H1 (cell line): ENCODE results near the gene PET100. TPM values are rescaled to one million over a fixed set of nuclear protein-coding genes. Genes with fewer than 3 reads are reported as not detected.

ENCODE experiments used
- CTCF ChIA-PET: fragments of 300-600 bp; sonication (Branson Sonifier 250); formaldehyde crosslinking; loops from one replicate; lab custom pipeline; 2021; ENCODE audit not compliant: partially characterized antibody; lab: Charles Lee
- POLR2A ChIA-PET: fragments of 300-600 bp; sonication (Branson Sonifier 250); formaldehyde crosslinking; loops from one replicate; lab custom pipeline; 2021; ENCODE audit warnings: inconsistent platforms; ENCODE audit not compliant: partially characterized antibody; lab: Charles Lee
- DNase-seq, 2 experiments: peaks; one replicate each; pipeline versions ENCODE4 v3.0.0 to v3.0.0-alpha.2; 2010 to 2022; ENCODE audit warnings: low spot score in 2 of 2, low read depth in 1 of 2, mixed read lengths in 1 of 2
- FAIRE-seq: peaks from 2 replicates; lab custom pipeline; 2011; peaks lifted over from hg19 to GRCh38; lab: Jason Lieb, UNC
- H2AFZ ChIP-seq: 2 replicates; pipeline ENCODE4 v1.8.1; 2012; ENCODE audit warnings: low read length, inconsistent platforms
- H2AK5ac ChIP-seq: 2 replicates; pipeline ENCODE4 v1.6.1; 2013; ENCODE audit warnings: low read depth, low read length
- H2BK120ac ChIP-seq: replicated peaks from 2 replicates; pipeline ENCODE3; 2013; ENCODE audit warnings: low read depth, low read length, inconsistent platforms
- H2BK12ac ChIP-seq: 2 replicates; pipeline ENCODE4 v1.6.1; 2013; ENCODE audit warnings: low read depth, low read length
- H2BK15ac ChIP-seq: 2 replicates; pipeline ENCODE4 v1.6.1; 2013; ENCODE audit warnings: low read length
- H2BK20ac ChIP-seq: 2 replicates; pipeline ENCODE4 v1.6.1; 2013; ENCODE audit warnings: low read length
- H2BK5ac ChIP-seq: 2 replicates; pipeline ENCODE4 v1.6.1; 2013; ENCODE audit warnings: low read depth, low read length
- H3K14ac ChIP-seq: 2 replicates; pipeline ENCODE4 v1.6.1; 2013; ENCODE audit warnings: inconsistent platforms; ENCODE audit not compliant: insufficient read length
- H3K18ac ChIP-seq: 2 replicates; pipeline ENCODE4 v1.6.1; 2013; ENCODE audit warnings: low read length; ENCODE audit errors: extremely low read depth
- H3K23ac ChIP-seq: 2 replicates; pipeline ENCODE4 v1.6.1; 2013; ENCODE audit warnings: inconsistent platforms; ENCODE audit not compliant: insufficient read length
- H3K23me2 ChIP-seq: 2 replicates; pipeline ENCODE4 v1.6.1; 2013; ENCODE audit warnings: low read depth, low read length
- H3K27ac ChIP-seq: 2 replicates; pipeline ENCODE4 v1.6.1; 2011; ENCODE audit warnings: low read depth, low read length, inconsistent platforms
- H3K27me3 ChIP-seq, 4 experiments: replicated peaks in 1 of 4; 1 replicate in 1 of 4; 2 replicates in 3 of 4; pipeline versions ENCODE4 v1.6.1 to v1.8.1; 2011 to 2013; ENCODE audit warnings: low read length in 3 of 4, mild to moderate bottlenecking in 3 of 4, inconsistent platforms in 2 of 4, mixed read lengths in 2 of 4, moderate library complexity in 1 of 4; ENCODE audit not compliant: control insufficient read depth in 3 of 4, insufficient read depth in 3 of 4; ENCODE audit errors: extremely low read depth in 1 of 4
- H3K36me3 ChIP-seq, 4 experiments: 2 replicates each; pipeline versions ENCODE4 v1.6.1 to v1.8.1; 2011 to 2013; ENCODE audit warnings: mild to moderate bottlenecking in 4 of 4, low read length in 3 of 4, moderate library complexity in 2 of 4, control low read depth in 1 of 4, inconsistent platforms in 1 of 4; ENCODE audit not compliant: insufficient read depth in 4 of 4, control insufficient read depth in 2 of 4
- H3K4ac ChIP-seq: replicated peaks from 2 replicates; pipeline ENCODE3; 2013; ENCODE audit warnings: low read length, low read depth, mixed read lengths, inconsistent platforms; ENCODE audit not compliant: insufficient read length
- H3K4me1 ChIP-seq, 4 experiments: replicated peaks in 1 of 4; 1 replicate in 1 of 4; 2 replicates in 3 of 4; pipeline versions ENCODE4 v1.6.1 to v1.8.1; 2011 to 2013; ENCODE audit warnings: low read length in 3 of 4, inconsistent platforms in 2 of 4, mixed read lengths in 1 of 4; ENCODE audit not compliant: insufficient read depth in 4 of 4, control insufficient read depth in 3 of 4
- H3K4me2 ChIP-seq, 2 experiments: 2 replicates each; pipeline versions ENCODE4 v1.6.1 to v1.8.1; 2011 to 2013; ENCODE audit warnings: low read depth in 2 of 2, low read length in 2 of 2, control low read depth in 1 of 2, inconsistent platforms in 1 of 2, mild to moderate bottlenecking in 1 of 2; ENCODE audit not compliant: insufficient read depth in 1 of 2
- H3K4me3 ChIP-seq, 4 experiments: fragments of 200-600, 300-600 bp in 1 of 4; sonication (generic), shearing (Covaris generic), sonication (Bioruptor Twin) in 1 of 4; 2 replicates each; pipeline versions ENCODE4 v1.5.1 to v1.8.1; 2011 to 2016; ENCODE audit warnings: low read length in 4 of 4, low read depth in 3 of 4, control low read depth in 2 of 4, inconsistent platforms in 2 of 4, mild to moderate bottlenecking in 2 of 4, mixed read lengths in 1 of 4, moderate library complexity in 1 of 4; ENCODE audit not compliant: insufficient read depth in 2 of 4; ENCODE audit errors: extremely low read depth in 1 of 4
- H3K56ac ChIP-seq: replicated peaks from 2 replicates; pipeline ENCODE3; 2013; ENCODE audit warnings: low read depth, mild to moderate bottlenecking, mixed read lengths, low read length, inconsistent platforms; ENCODE audit not compliant: insufficient read length
- H3K79me1 ChIP-seq: 2 replicates; pipeline ENCODE4 v1.6.1; 2013; ENCODE audit warnings: low read depth, low read length, control low read depth
- H3K79me2 ChIP-seq, 2 experiments: 2 replicates each; pipeline versions ENCODE4 v1.6.1 to v1.8.1; 2012 to 2013; ENCODE audit warnings: low read length in 2 of 2, mild to moderate bottlenecking in 2 of 2, inconsistent platforms in 1 of 2; ENCODE audit not compliant: insufficient read depth in 2 of 2, control insufficient read depth in 1 of 2
- H3K9ac ChIP-seq, 4 experiments: replicated peaks in 1 of 4; 1 replicate in 1 of 4; 2 replicates in 3 of 4; pipeline versions ENCODE4 v1.6.1 to v1.8.1; 2011 to 2013; ENCODE audit warnings: low read depth in 3 of 4, low read length in 3 of 4, control low read depth in 2 of 4, mild to moderate bottlenecking in 2 of 4, moderate library complexity in 2 of 4, inconsistent platforms in 1 of 4; ENCODE audit errors: extremely low read depth in 1 of 4
- H3K9me3 ChIP-seq, 2 experiments: 2 replicates each; pipeline versions ENCODE4 v1.6.1 to v1.8.1; 2012 to 2013; ENCODE audit warnings: mild to moderate bottlenecking in 2 of 2, moderate library complexity in 2 of 2, control low read depth in 1 of 2, inconsistent platforms in 1 of 2, low read depth in 1 of 2, low read length in 1 of 2, mixed read lengths in 1 of 2; ENCODE audit not compliant: insufficient read depth in 2 of 2
- H4K20me1 ChIP-seq, 2 experiments: replicated peaks in 1 of 2; 2 replicates each; pipeline versions ENCODE3 to v1.8.1; 2011 to 2013; ENCODE audit warnings: inconsistent platforms in 2 of 2, low read length in 2 of 2, mild to moderate bottlenecking in 1 of 2; ENCODE audit not compliant: insufficient read depth in 2 of 2, control insufficient read depth in 1 of 2
- H4K5ac ChIP-seq: 2 replicates; pipeline ENCODE4 v1.6.1; 2013; ENCODE audit warnings: low read length, low read depth, mixed read lengths, inconsistent platforms; ENCODE audit not compliant: insufficient read length
- H4K8ac ChIP-seq: 2 replicates; pipeline ENCODE4 v1.8.0; 2013; ENCODE audit warnings: mild to moderate bottlenecking, moderate library complexity, low read length, inconsistent platforms; ENCODE audit not compliant: insufficient read depth; ENCODE audit errors: extremely low read depth
- H4K91ac ChIP-seq: replicated peaks from 2 replicates; pipeline ENCODE3; 2013; ENCODE audit warnings: low read length, mixed read lengths, inconsistent platforms; ENCODE audit not compliant: insufficient read length
- KDM4A ChIP-seq: IDR thresholded peaks from one replicate; pipeline ENCODE4 v1.7.1; 2012; ENCODE audit warnings: low read depth, mild to moderate bottlenecking, moderate library complexity, low read length, inconsistent platforms; ENCODE audit not compliant: severe bottlenecking
- PHF8 ChIP-seq: fragments of 200-600 bp; sonication (generic); conservative IDR thresholded peaks from 2 replicates; pipeline ENCODE4 v1.7.1; 2012; ENCODE audit warnings: low read depth, mild to moderate bottlenecking, inconsistent platforms, low read length, moderate library complexity
- POLR2A ChIP-seq, 2 experiments: IDR thresholded peaks; 1 replicate in 1 of 2; 2 replicates in 1 of 2; pipeline ENCODE4 v1.6.1; 2011; ENCODE audit warnings: low read depth in 2 of 2, low read length in 2 of 2, mild to moderate bottlenecking in 2 of 2; ENCODE audit errors: control extremely low read depth in 1 of 2
- SIRT6 ChIP-seq: IDR thresholded peaks from one replicate; pipeline ENCODE4 v1.7.1; 2012; ENCODE audit warnings: low read length, inconsistent platforms
- SIX5 ChIP-seq: IDR thresholded peaks from 2 replicates; pipeline ENCODE4 v1.6.1; 2011; ENCODE audit warnings: mild to moderate bottlenecking, low read depth, low read length
- SP1 ChIP-seq: IDR thresholded peaks from 2 replicates; pipeline ENCODE4 v1.6.1; 2011; ENCODE audit warnings: low read depth, low read length
- WGBS, 2 experiments: shearing (Covaris generic) in 1 of 2; methylation state at CpG; one replicate each; pipeline versions ENCODE4 v1.1.6 to v1.1.7; 2013 to 2015; ENCODE audit warnings: low lambda C conversion rate in 2 of 2, mixed read lengths in 2 of 2, inconsistent platforms in 1 of 2, low coverage in 1 of 2, missing lambda C conversion rate in 1 of 2; ENCODE audit not compliant: insufficient replicate concordance in 2 of 2, insufficient coverage in 1 of 2, insufficient read length in 1 of 2; ENCODE audit errors: extremely low coverage in 1 of 2, missing lambda C conversion rate in 1 of 2; 5-methylcytosine and 5-hydroxymethylcytosine counted together
- polyA plus RNA-seq, 7 experiments: library from polyadenylated mRNA; depleted of rRNA in 3 of 7; stranded (reverse) in 5 of 7; unstranded in 2 of 7; fragments of >200 nt in 5 of 7; fragments of 200-250 nt in 2 of 7; gene quantifications; 1 replicate in 5 of 7; 2 replicates in 1 of 7; 4 replicates in 1 of 7; pipeline versions ENCODE4 v1.2.1 to v1.2.3, GENCODE V29; 2011 to 2013; ENCODE audit warnings: missing spikeins in 2 of 7, mixed read lengths in 2 of 7
- total RNA-seq: library from RNA; stranded (reverse); fragmentation: NEBNext Ultra II Directional; extraction: Animal tissue kit (Norgen Biotek cat#: 25700); gene quantifications from 2 replicates; pipeline ENCODE4 v1.2.1, GENCODE V29; 2021

The PET100 gene
- total and polyA plus RNA-seq, 2 of the 8 experiments (the other 6 are each of a cell fraction or from before 2014, with no cell fraction given) = 80.8 to 105 TPM

DNA sequence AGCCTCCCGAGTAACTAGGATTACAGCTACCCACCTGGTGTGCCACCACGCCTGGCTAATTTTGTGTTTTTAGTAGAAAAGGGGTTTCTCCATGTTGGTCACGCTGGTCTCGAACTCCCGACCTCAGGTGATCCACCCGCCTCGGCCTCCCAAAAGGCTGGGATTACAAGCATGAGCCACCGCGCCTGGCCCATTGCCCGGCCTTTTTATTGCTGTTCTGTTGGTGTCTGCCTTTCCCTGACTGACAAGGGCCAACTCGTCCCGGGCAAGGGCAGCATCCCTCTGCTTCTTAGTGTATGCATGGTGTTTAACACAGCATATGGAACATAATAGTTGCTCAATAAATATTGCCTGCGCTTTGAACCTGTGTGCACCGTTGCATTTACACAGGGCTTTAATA is 33.1 kb downstream of the PET100 start:
- Histone ChIP-seq H2AK5ac (no peak overlapping the region), H3K9me3 (no peaks in the 10 kb centered on the region), H4K5ac (no peak overlapping the region), H3K4me2 (no peak overlapping the region), H2AFZ (no peak overlapping the region), H2BK20ac (no peak overlapping the region), H3K79me2 (no peaks in the 10 kb centered on the region), H3K4me3 (no peak overlapping the region), H3K23me2 (no peaks in the 10 kb centered on the region), H3K23ac (no peak overlapping the region), H3K27ac (no peak overlapping the region), H3K18ac (no peak overlapping the region), H3K27me3 (no peaks in the 10 kb centered on the region), H3K14ac (no peak overlapping the region), H3K9ac (no peak overlapping the region), H2BK5ac (no peak overlapping the region), H3K36me3 (no peaks in the 10 kb centered on the region), H4K8ac (no peak overlapping the region), H3K4me1 (no peaks in the 10 kb centered on the region), H4K91ac (no peak overlapping the region), H2BK15ac (no peak overlapping the region), H3K4ac (no peak overlapping the region), H2BK12ac (no peak overlapping the region), H3K56ac (no peak overlapping the region), H2BK120ac (no peak overlapping the region), H4K20me1 (no peaks in the 10 kb centered on the region), H3K79me1 (no peaks in the 10 kb centered on the region)
- 75% methylated on average over 14 of the region's 14 CpGs; no CpG with 5 or more reads in 1 of the 2 experiments for WGBS, 2 experiments
- DNase-seq = no peak
- POLR2A ChIA-PET = interaction anchor here (0.7 kb wide), 1 partner anchor 27 kb away, joined by 3 read pairs; no protein-coding TSS in a partner anchor
- CTCF ChIA-PET = interaction anchor here (1.5 to 2.4 kb wide), 2 partner anchors 18 to 34 kb away, joined by 4 to 10 read pairs; partner anchors contain the start of gene TRAPPC5
- no peak for FAIRE-seq
- TF ChIP-seq POLR2A (IDR thresholded peaks at IDR 0.05; ENCODE audit: control extremely low read depth in 1 of 2, low read depth in 2 of 2, low read length in 2 of 2) = no peak
- TF ChIP-seq KDM4A = no peak
- TF ChIP-seq SP1 = no peak
- TF ChIP-seq SIX5 = no peak
- TF ChIP-seq PHF8 = no peak
- no peak for TF ChIP-seq SIRT6
